DND-41 (cell line): ENCODE results near the gene DRGX.
A peak's percentile ranks its signal among the peaks of the same experiment; 100 is the strongest.

Experiments used
- CTCF ChIP-seq: IDR thresholded peaks from 2 replicates; pipeline ENCODE4 v1.5.1; 2012; ENCODE audit warnings: borderline replicate concordance, low read length, moderate library complexity, mild to moderate bottlenecking; ENCODE audit not compliant: poor library complexity, severe bottlenecking; ENCODE audit errors: extremely low read depth
- EZH2 ChIP-seq: IDR thresholded peaks from 3 replicates; pipeline ENCODE4 v1.6.1; 2012; ENCODE audit warnings: borderline replicate concordance, low read depth, mild to moderate bottlenecking, moderate library complexity, low read length, inconsistent platforms; ENCODE audit not compliant: severe bottlenecking

- TF ChIP-seq CTCF (peak; percentile 94), EZH2 (no peak)
Observed at GRCh38 chr10:49407552-49408137, 11.8 kb upstream of the DRGX start.
